HepG2 (cell line): ENCODE data around the gene DHH. TPM values are rescaled to one million over a fixed set of nuclear protein-coding genes. Genes with fewer than 3 reads are reported as not detected.

Experiments
- CCDC6 ChIP-seq: sonication (generic); formaldehyde crosslinking; IDR thresholded peaks from 2 replicates; pipeline ENCODE4 v1.8.1; 2022; ENCODE audit warnings: mild to moderate bottlenecking, missing genetic modification reagents, moderate library complexity
- DRAP1 ChIP-seq: IDR thresholded peaks from 2 replicates; pipeline ENCODE4 v1.6.1; 2016; ENCODE audit warnings: missing genetic modification reagents, missing compliant biosample characterization
- HOXA5 ChIP-seq: sonication (generic); formaldehyde crosslinking; IDR thresholded peaks from 2 replicates; pipeline ENCODE4 v1.4.0; 2020; ENCODE audit warnings: missing genetic modification reagents
- KDM2A ChIP-seq: sonication (generic); formaldehyde crosslinking; IDR thresholded peaks from 2 replicates; pipeline ENCODE4 v1.4.0; 2020; ENCODE audit warnings: low read depth, missing genetic modification reagents, borderline replicate concordance
- KLF16 ChIP-seq, 2 experiments: sonication (generic) in 1 of 2; formaldehyde crosslinking in 1 of 2; IDR thresholded peaks; 2 replicates each; pipeline versions ENCODE4 v1.6.1 to v1.8.0; 2016 to 2023; ENCODE audit warnings: missing genetic modification reagents in 2 of 2, missing compliant biosample characterization in 1 of 2
- MATR3 ChIP-seq: sonication (generic); formaldehyde crosslinking; IDR thresholded peaks from 2 replicates; pipeline ENCODE4 v1.4.0; 2020; ENCODE audit warnings: missing genetic modification reagents
- MYC ChIP-seq: sonication (generic); formaldehyde crosslinking; IDR thresholded peaks from 2 replicates; pipeline ENCODE4 v1.9.0; 2021; ENCODE audit warnings: missing genetic modification reagents, borderline replicate concordance
- NCOR1 ChIP-seq: fragments of 200-600 bp; sonication (generic); IDR thresholded peaks from 2 replicates; pipeline ENCODE4 v1.7.0; 2017; ENCODE audit warnings: antibody characterized with exemption, low read length, borderline replicate concordance
- NR0B2 ChIP-seq: sonication (generic); formaldehyde crosslinking; IDR thresholded peaks from 2 replicates; pipeline ENCODE4 v1.4.0; 2020; ENCODE audit warnings: mild to moderate bottlenecking, missing genetic modification reagents
- RBFOX2 ChIP-seq: fragments of 200-400 bp; formaldehyde crosslinking; IDR thresholded peaks from 2 replicates; pipeline ENCODE4 v1.6.1; 2017; ENCODE audit warnings: low read depth, mild to moderate bottlenecking, low read length
- TBX2 ChIP-seq: sonication (generic); formaldehyde crosslinking; IDR thresholded peaks from 2 replicates; pipeline ENCODE4 v1.5.0; 2020; ENCODE audit warnings: missing genetic modification reagents, mild to moderate bottlenecking, borderline replicate concordance
- THYN1 ChIP-seq: sonication (generic); formaldehyde crosslinking; IDR thresholded peaks from 2 replicates; pipeline ENCODE4 v1.8.1; 2023; ENCODE audit warnings: low read depth, mild to moderate bottlenecking, moderate library complexity, missing genetic modification reagents, borderline replicate concordance
- USF2 ChIP-seq, 2 experiments: sonication (generic) in 1 of 2; formaldehyde crosslinking in 1 of 2; IDR thresholded peaks; 2 replicates each; pipeline versions ENCODE4 v1.5.1 to v1.6.1; 2011 to 2020; ENCODE audit warnings: borderline replicate concordance in 1 of 2, low read depth in 1 of 2, low read length in 1 of 2, mild to moderate bottlenecking in 1 of 2, missing genetic modification reagents in 1 of 2, moderate library complexity in 1 of 2
- ZFP36L1 ChIP-seq: sonication (generic); formaldehyde crosslinking; IDR thresholded peaks from 2 replicates; pipeline ENCODE4 v1.8.0; 2022; ENCODE audit warnings: mild to moderate bottlenecking, missing genetic modification reagents, moderate library complexity
- ZNF10 ChIP-seq: sonication (generic); formaldehyde crosslinking; IDR thresholded peaks from 2 replicates; pipeline ENCODE4 v1.4.0; 2020; ENCODE audit warnings: mild to moderate bottlenecking, low read depth, missing genetic modification reagents, borderline replicate concordance
- ZNF362 ChIP-seq: sonication (generic); formaldehyde crosslinking; IDR thresholded peaks from 2 replicates; pipeline ENCODE4 v1.4.0; 2020; ENCODE audit warnings: missing genetic modification reagents, mild to moderate bottlenecking, borderline replicate concordance
- ZNF414 ChIP-seq: sonication (generic); formaldehyde crosslinking; IDR thresholded peaks from 2 replicates; pipeline ENCODE4 v1.5.0; 2020; ENCODE audit warnings: missing genetic modification reagents
- ZNF577 ChIP-seq: sonication (generic); formaldehyde crosslinking; IDR thresholded peaks from 2 replicates; pipeline ENCODE4 v1.4.0; 2020; ENCODE audit warnings: mild to moderate bottlenecking, low read depth, missing genetic modification reagents, borderline replicate concordance
- polyA plus RNA-seq, 8 experiments: library from polyadenylated mRNA; depleted of rRNA in 3 of 8; stranded (reverse) in 7 of 8; unstranded in 1 of 8; fragments of >200 nt; fragmentation: Illumina TruSeq in 4 of 8; extraction: Trizol in 4 of 8; gene quantifications; 2 replicates each; pipeline versions ENCODE4 v1.2.1 to v1.2.3, GENCODE V29; 2011 to 2016; ENCODE audit warnings: low read depth in 4 of 8, missing spikeins in 1 of 8, mixed read lengths in 1 of 8; ENCODE audit not compliant: insufficient read depth in 1 of 8
- total RNA-seq, 5 experiments: library from RNA; depleted of rRNA; stranded (reverse); fragments of >200 nt; fragmentation: Illumina TruSeq; extraction: Trizol; gene quantifications; 2 replicates each; pipeline ENCODE4 v1.2.3, GENCODE V29; 2016; ENCODE audit warnings: low read depth in 1 of 5
- TF ChIP-seq, protein P1 (sequence below): IDR thresholded peaks from 2 replicates; pipeline ENCODE4 v1.6.1; 2016
- TF ChIP-seq, protein P2 (sequence below), 2 experiments: fragments of 450-650 bp in 1 of 2; sonication (generic) in 1 of 2; formaldehyde crosslinking; IDR thresholded peaks; 2 replicates each; pipeline versions ENCODE4 v1.5.0 to v1.8.0; 2020 to 2022; ENCODE audit warnings: mild to moderate bottlenecking in 1 of 2, missing genetic modification reagents in 1 of 2

Gene DHH
- total and polyA plus RNA-seq, 2 of the 13 experiments (the other 11 are each of a cell fraction or from before 2014, with no cell fraction given) = not detected

DNA sequence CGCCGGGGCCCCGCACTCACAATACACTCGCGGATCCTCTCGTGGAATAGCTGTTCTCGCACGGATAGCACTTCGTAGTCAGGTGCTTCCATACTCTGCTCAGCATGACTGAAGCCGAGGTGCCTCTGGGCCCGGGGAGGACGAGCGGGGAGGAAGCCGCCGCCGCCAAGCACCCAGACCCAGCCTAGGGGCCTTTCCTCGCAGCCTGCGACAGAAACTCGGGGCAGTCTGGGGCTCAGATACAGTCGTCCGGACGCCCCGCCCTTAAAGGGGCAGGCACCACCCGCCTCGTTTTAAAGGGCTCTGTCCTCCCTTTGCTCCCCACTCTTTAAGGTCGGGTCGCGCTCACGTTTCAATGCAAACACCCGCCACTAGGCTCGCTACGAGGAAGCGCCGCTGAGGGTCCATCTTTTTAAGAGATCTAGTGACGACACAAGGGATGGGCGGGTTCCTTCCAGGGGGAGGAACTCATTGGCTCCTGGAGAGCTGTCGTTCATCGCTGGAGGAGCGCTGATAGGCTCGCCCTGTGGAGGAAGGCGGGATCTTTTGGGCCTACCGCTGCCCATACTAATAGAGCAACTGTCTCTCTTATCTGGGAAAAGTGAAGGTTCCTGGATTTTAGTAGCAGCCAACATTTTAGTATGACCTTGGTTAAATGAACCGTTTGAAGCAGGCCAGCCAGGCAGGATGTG lies 16.0 kb upstream of the DHH start, which contains the start of gene LMBR1L (continued):
- TF ChIP-seq USF2 (IDR thresholded peaks at IDR 0.05; ENCODE audit: low read depth, low read length) (no peak), USF2 (CRISPR knock-in tag; IDR thresholded peaks at IDR 0.05; ENCODE audit: borderline replicate concordance) (no peak), TBX2 (CRISPR knock-in tag) (peak; percentile 59; the same call in 1 of the 2 replicates), HOXA5 (CRISPR knock-in tag) (peak; percentile 61), THYN1 (CRISPR knock-in tag) (0 out of 2 replicates have a peak, but pooled peaks have one; percentile 21), KLF16 (CRISPR knock-in tag; IDR thresholded peaks at IDR 0.05) (peak; percentile 50 to 63; a peak in 1 of 4 replicates), MATR3 (CRISPR knock-in tag) (no peak), KDM2A (peak; percentile 75), ZFP36L1 (CRISPR knock-in tag) (no peak), ZNF577 (no peak), RBFOX2 (peak; percentile 68), DRAP1 (CRISPR knock-in tag) (peak; percentile 99), NR0B2 (CRISPR knock-in tag) (no peak), MYC (CRISPR knock-in tag) (peak; percentile 54; the same call in 1 of the 2 replicates), ZNF362 (CRISPR knock-in tag) (0 out of 2 replicates have a peak, but pooled peaks have one; percentile 7), ZNF10 (no peak), ZNF414 (no peak), CCDC6 (CRISPR knock-in tag) (no peak; the same call in 1 of the 2 replicates), NCOR1 (no peak)
- TF ChIP-seq, protein P1, sequence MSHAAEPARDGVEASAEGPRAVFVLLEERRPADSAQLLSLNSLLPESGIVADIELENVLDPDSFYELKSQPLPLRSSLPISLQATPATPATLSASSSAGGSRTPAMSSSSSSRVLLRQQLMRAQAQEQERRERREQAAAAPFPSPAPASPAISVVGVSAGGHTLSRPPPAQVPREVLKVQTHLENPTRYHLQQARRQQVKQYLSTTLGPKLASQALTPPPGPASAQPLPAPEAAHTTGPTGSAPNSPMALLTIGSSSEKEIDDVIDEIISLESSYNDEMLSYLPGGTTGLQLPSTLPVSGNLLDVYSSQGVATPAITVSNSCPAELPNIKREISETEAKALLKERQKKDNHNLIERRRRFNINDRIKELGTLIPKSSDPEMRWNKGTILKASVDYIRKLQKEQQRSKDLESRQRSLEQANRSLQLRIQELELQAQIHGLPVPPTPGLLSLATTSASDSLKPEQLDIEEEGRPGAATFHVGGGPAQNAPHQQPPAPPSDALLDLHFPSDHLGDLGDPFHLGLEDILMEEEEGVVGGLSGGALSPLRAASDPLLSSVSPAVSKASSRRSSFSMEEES (CRISPR knock-in tag) = no peak
- TF ChIP-seq, protein P2, sequence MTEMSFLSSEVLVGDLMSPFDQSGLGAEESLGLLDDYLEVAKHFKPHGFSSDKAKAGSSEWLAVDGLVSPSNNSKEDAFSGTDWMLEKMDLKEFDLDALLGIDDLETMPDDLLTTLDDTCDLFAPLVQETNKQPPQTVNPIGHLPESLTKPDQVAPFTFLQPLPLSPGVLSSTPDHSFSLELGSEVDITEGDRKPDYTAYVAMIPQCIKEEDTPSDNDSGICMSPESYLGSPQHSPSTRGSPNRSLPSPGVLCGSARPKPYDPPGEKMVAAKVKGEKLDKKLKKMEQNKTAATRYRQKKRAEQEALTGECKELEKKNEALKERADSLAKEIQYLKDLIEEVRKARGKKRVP (CRISPR knock-in tag; IDR thresholded peaks at IDR 0.05) = no peak
